ENCODE measurements around the gene WNT11.

DNA sequence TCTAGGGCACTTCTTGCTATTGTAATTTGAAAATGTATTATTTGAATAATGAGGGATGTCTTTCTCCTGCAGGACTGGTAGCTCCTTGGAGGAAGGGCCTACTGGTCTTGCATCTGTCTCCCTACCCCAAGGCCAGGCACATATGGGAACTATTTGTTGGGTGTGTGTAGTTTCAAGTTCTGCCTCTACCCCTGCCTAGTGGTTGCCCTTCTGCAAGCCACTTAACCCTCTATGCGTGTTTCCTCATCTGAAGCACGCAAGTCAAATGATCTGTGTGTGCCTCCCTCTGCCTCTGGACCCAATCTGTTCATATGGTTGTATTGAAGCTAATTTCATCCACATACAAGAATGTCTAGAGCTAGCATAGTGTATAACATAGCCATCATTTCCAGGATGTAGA is 67.0 kb downstream of the WNT11 start:
- TF ChIP-seq POLR2AphosphoS5 (IDR thresholded peaks at IDR 0.05; ENCODE audit: low read depth, low read length), result no peak
- TF ChIP-seq, protein P1, sequence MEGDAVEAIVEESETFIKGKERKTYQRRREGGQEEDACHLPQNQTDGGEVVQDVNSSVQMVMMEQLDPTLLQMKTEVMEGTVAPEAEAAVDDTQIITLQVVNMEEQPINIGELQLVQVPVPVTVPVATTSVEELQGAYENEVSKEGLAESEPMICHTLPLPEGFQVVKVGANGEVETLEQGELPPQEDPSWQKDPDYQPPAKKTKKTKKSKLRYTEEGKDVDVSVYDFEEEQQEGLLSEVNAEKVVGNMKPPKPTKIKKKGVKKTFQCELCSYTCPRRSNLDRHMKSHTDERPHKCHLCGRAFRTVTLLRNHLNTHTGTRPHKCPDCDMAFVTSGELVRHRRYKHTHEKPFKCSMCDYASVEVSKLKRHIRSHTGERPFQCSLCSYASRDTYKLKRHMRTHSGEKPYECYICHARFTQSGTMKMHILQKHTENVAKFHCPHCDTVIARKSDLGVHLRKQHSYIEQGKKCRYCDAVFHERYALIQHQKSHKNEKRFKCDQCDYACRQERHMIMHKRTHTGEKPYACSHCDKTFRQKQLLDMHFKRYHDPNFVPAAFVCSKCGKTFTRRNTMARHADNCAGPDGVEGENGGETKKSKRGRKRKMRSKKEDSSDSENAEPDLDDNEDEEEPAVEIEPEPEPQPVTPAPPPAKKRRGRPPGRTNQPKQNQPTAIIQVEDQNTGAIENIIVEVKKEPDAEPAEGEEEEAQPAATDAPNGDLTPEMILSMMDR (IDR thresholded peaks at IDR 0.05), result no peak
- no peak for TF ChIP-seq FOXM1 (IDR thresholded peaks at IDR 0.05; ENCODE audit: low read depth)
